ENCODE measurements around the gene KIR2DL3.
"Not testable (repeated sequence)": the region's sequence is repeated elsewhere in the genome, so short reads cannot be mapped to it uniquely, and the experiment has no call there.

GRCh38 chr19:54756204-54757110 is 18.1 kb downstream of the KIR2DL3 start:
- not testable (repeated sequence) for TF ChIP-seq CTCF (tag by site-specific recombination; IDR thresholded peaks at IDR 0.05); ZNF140 (tag by site-specific recombination; IDR thresholded peaks at IDR 0.05); ZNF174 (tag by site-specific recombination; IDR thresholded peaks at IDR 0.05); PBX3 (CRISPR knock-in tag; IDR thresholded peaks at IDR 0.05); ZBTB7A (tag by site-specific recombination; IDR thresholded peaks at IDR 0.05; ENCODE audit: low read depth); ZNF692 (tag by site-specific recombination; IDR thresholded peaks at IDR 0.05)

Measured in HEK293 (cell line).